GM10248 (cell line): ENCODE results near the gene TAF1D.
A peak's percentile ranks its signal among the peaks of the same experiment; 100 is the strongest.

Experiments
- CTCF ChIA-PET: fragments of 300-600 bp; sonication (Branson Sonifier 250); formaldehyde crosslinking; extraction: SDS; loops from one replicate; lab custom pipeline; 2021; ENCODE audit warnings: antibody characterized with exemption; lab: Yijun Ruan, JAX
- POLR2A ChIA-PET: fragments of 350-650 bp; sonication (Branson Sonifier 250); formaldehyde crosslinking; extraction: SDS; loops from one replicate; lab custom pipeline; 2020; ENCODE audit warnings: antibody characterized with exemption; lab: Yijun Ruan, JAX
- DNase-seq: peaks from one replicate; pipeline ENCODE4 v3.0.0; 2012; ENCODE audit errors: extremely low spot score
- TF ChIP-seq, protein P1 (sequence below): IDR thresholded peaks from 2 replicates; pipeline ENCODE4 v1.5.1; 2012; ENCODE audit warnings: mild to moderate bottlenecking, low read depth; ENCODE audit errors: extremely low read depth, missing control alignments, control extremely low read depth

TAF1D gene, protein sequence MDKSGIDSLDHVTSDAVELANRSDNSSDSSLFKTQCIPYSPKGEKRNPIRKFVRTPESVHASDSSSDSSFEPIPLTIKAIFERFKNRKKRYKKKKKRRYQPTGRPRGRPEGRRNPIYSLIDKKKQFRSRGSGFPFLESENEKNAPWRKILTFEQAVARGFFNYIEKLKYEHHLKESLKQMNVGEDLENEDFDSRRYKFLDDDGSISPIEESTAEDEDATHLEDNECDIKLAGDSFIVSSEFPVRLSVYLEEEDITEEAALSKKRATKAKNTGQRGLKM

GRCh38 chr11:93741094-93741881, at the start of gene TAF1D, which contains the start of gene C11orf54:
Gene TAF1D (minus strand): TSS chr11:93741495. CDS start chr11:93739304, 2,191 bp downstream.
Gene C11orf54 (plus strand): TSS chr11:93741672. CDS start chr11:93747394, 5,722 bp downstream.
- peak; percentile 94 for DNase-seq
- ChIA-PET POLR2A (interaction anchor here (0.6 to 3.6 kb wide), 17 partner anchors 9 to 716 kb away, joined by 3 to 35 read pairs (median 4); partner anchors contain the start of genes CEP295 and MED17), CTCF (interaction anchor here (0.8 to 2.7 kb wide), 11 partner anchors 9 to 1187 kb away, joined by 3 to 11 read pairs (median 4); partner anchors contain the start of gene MED17)
- TF ChIP-seq, protein P1, sequence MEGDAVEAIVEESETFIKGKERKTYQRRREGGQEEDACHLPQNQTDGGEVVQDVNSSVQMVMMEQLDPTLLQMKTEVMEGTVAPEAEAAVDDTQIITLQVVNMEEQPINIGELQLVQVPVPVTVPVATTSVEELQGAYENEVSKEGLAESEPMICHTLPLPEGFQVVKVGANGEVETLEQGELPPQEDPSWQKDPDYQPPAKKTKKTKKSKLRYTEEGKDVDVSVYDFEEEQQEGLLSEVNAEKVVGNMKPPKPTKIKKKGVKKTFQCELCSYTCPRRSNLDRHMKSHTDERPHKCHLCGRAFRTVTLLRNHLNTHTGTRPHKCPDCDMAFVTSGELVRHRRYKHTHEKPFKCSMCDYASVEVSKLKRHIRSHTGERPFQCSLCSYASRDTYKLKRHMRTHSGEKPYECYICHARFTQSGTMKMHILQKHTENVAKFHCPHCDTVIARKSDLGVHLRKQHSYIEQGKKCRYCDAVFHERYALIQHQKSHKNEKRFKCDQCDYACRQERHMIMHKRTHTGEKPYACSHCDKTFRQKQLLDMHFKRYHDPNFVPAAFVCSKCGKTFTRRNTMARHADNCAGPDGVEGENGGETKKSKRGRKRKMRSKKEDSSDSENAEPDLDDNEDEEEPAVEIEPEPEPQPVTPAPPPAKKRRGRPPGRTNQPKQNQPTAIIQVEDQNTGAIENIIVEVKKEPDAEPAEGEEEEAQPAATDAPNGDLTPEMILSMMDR, result no peak

GRCh38 chr11:93784935-93785360, 43.7 kb upstream of the TAF1D start:
- CTCF ChIA-PET, result no interaction called here

GRCh38 chr11:93784145-93784934, 43.0 kb upstream of the TAF1D start, which contains the start of gene MED17:
Gene MED17 (plus strand): TSS chr11:93784282. CDS start chr11:93784514, 232 bp downstream.
- DNase-seq, result peak; percentile 93
- ChIA-PET CTCF (interaction anchor here (0.8 to 2.4 kb wide), 21 partner anchors 9 to 721 kb away, joined by 3 to 10 read pairs (median 5); partner anchors contain the start of genes C11orf54 and TAF1D), POLR2A (interaction anchor here (0.6 to 2.2 kb wide), 5 partner anchors 12 to 94 kb away, joined by 3 to 35 read pairs (median 4); partner anchors contain the start of genes C11orf54 and TAF1D)
- TF ChIP-seq, protein P1, result peak; percentile 41

More at GRCh38 chr11:93784935-93785360, 43.7 kb upstream of the TAF1D start:
- TF ChIP-seq, protein P1, result no peak
- DNase-seq, result peak; percentile 24
- POLR2A ChIA-PET, result no interaction called here

DNA sequence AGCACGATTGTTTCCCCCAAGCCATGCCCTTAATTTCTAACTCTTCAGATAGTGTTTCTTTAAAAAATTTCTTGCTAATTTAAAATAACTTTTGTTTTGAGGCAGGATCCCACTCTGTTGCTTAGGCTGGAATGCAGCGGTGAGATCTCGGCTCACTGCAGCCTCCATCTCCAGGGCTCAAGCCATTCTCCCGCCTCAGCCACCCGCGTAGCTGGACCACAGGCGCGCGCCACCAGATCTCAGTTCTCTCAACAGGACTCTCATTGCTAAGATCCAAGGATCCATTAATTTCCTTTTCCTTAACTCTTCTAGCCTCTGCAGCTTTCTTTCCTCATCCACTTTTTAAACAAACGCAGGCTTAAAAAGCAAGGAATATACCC, 42.5 kb upstream of the TAF1D start:
- POLR2A ChIA-PET, result interaction anchor here (0.6 to 2.2 kb wide), 5 partner anchors 13 to 94 kb away, joined by 3 to 35 read pairs (median 4); partner anchors contain the start of genes C11orf54 and TAF1D
- TF ChIP-seq, protein P1, result no peak
- no peak for DNase-seq
- CTCF ChIA-PET, result interaction anchor here (0.8 to 2.4 kb wide), 21 partner anchors 9 to 721 kb away, joined by 3 to 10 read pairs (median 5); partner anchors contain the start of genes C11orf54 and TAF1D

DNA sequence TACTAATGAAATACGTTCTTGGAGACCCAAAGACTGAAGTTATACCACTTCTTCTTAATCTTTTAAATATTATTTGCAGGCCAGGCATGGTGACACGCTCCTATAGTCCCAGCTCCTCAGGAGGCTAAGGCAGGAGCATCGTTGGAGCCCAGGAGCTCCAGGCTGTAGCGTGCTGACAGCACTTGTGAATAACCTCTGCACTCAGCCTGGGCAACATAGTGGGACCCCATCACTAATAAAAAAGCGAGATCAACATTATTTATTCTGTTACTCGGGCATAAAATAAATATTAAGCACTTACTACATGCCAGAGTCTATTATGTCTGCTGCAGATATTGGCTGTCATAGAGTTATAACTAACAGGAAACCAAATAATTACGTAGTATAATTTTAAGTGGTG, 42.1 kb upstream of the TAF1D start:
- TF ChIP-seq, protein P1, result no peak
- DNase-seq, result no peak
- CTCF ChIA-PET, result interaction anchor here (0.9 to 2.5 kb wide), 16 partner anchors 8 to 722 kb away, joined by 3 to 11 read pairs (median 4); partner anchors contain the start of genes C11orf54 and TAF1D
- POLR2A ChIA-PET, result interaction anchor here (0.7 to 2.2 kb wide), 4 partner anchors 13 to 93 kb away, joined by 3 to 35 read pairs (median 4); partner anchors contain the start of genes C11orf54 and TAF1D
